Fibroblast of skin of left quadriceps (primary cell): Measurements from ENCODE around the gene TLX2.

Experiments used
- DNase-seq, 2 experiments: peaks; one replicate each; pipeline ENCODE4 v3.0.0-alpha.2; 2013; ENCODE audit warnings: low read depth in 2 of 2

The TLX2 gene

GRCh38 chr2:74511104-74511989 is 2.9 kb upstream of the TLX2 start:
- DNase-seq: no peak

GRCh38 chr2:74512744-74513604 is 1.3 kb upstream of the TLX2 start:
- no peak for DNase-seq

GRCh38 chr2:74513605-74514367 is 464 bp upstream of the TLX2 start:
- DNase-seq: no peak

- DNase-seq: no peak
Measured at GRCh38 chr2:74515271-74515980, 1.2 kb downstream of the TLX2 start.

- DNase-seq: peak in 1 of 2 experiments; percentile 19
Measured at GRCh38 chr2:74515981-74516633, 1.9 kb downstream of the TLX2 start.

- DNase-seq: no peak
Measured at GRCh38 chr2:74516650-74517049, 2.4 kb downstream of the TLX2 start.

GRCh38 chr2:74522516-74522915 is 8.3 kb downstream of the TLX2 start:
- no peak for DNase-seq

GRCh38 chr2:74524005-74524404 is 9.8 kb downstream of the TLX2 start:
- DNase-seq: no peak

- no peak for DNase-seq
Measured at GRCh38 chr2:74524955-74525716, 10.9 kb downstream of the TLX2 start.

- no peak for DNase-seq
Measured at GRCh38 chr2:74525717-74526648, 11.7 kb downstream of the TLX2 start, which contains the start of gene DQX1. TSS of gene DQX1 (minus strand) at chr2:74526231. CDS start at chr2:74525729, 502 bp downstream.

- no peak for DNase-seq
Measured at GRCh38 chr2:74526649-74527230, 12.5 kb downstream of the TLX2 start.

GRCh38 chr2:74527741-74528140 is 13.5 kb downstream of the TLX2 start:
- no peak for DNase-seq

GRCh38 chr2:74528600-74529356 is 14.5 kb downstream of the TLX2 start:
- no peak for DNase-seq

- DNase-seq: peak; percentile 98 to 99
Measured at GRCh38 chr2:74529357-74530238, 15.3 kb downstream of the TLX2 start, which contains the start of the genes AUP1 and HTRA2. TSS of gene AUP1 (minus strand) at chr2:74529706. CDS start at chr2:74529629, 77 bp downstream. TSS of gene HTRA2 (plus strand) at chr2:74529933. CDS start at chr2:74530007, 74 bp downstream.

GRCh38 chr2:74530239-74531187 is 16.3 kb downstream of the TLX2 start:
- DNase-seq: no peak
